Activated CD4-positive, alpha-beta memory T cell treated with anti-CD3 and anti-CD28 coated beads for 36 hours (primary cell): ENCODE results near the gene DEFB131B. TPM values are rescaled to one million over a fixed set of nuclear protein-coding genes. Genes with fewer than 3 reads are reported as not detected.
"Not testable (repeated sequence)": the region's sequence is repeated elsewhere in the genome, so short reads cannot be mapped to it uniquely, and the experiment has no call there.

Source experiments
- CTCF ChIA-PET: fragments of 350-600 bp; sonication (Branson Sonifier 250); formaldehyde crosslinking; loops from one replicate; lab custom pipeline; 2021; ENCODE audit warnings: antibody characterized with exemption, inconsistent platforms; lab: Charles Lee
- POLR2A ChIA-PET: fragments of 350-600 bp; sonication (Branson Sonifier 250); formaldehyde crosslinking; loops from one replicate; lab custom pipeline; 2021; ENCODE audit warnings: antibody characterized with exemption; lab: Charles Lee
- DNase-seq: peaks from one replicate; pipeline ENCODE4 v3.0.0-alpha.2; 2020
- H3K27ac Mint-ChIP-seq: one replicate; pipeline ENCODE4 v1.8.0; 2021; ENCODE audit warnings: mixed read lengths
- H3K27me3 Mint-ChIP-seq: one replicate; pipeline ENCODE4 v1.8.0; 2021; ENCODE audit warnings: mixed read lengths
- H3K36me3 Mint-ChIP-seq: one replicate; pipeline ENCODE4 v1.8.0; 2021; ENCODE audit warnings: mixed read lengths
- H3K4me1 Mint-ChIP-seq: one replicate; pipeline ENCODE4 v1.8.0; 2021; ENCODE audit warnings: low read depth, mixed read lengths
- H3K4me3 Mint-ChIP-seq: one replicate; pipeline ENCODE4 v1.8.0; 2021; ENCODE audit warnings: mild to moderate bottlenecking, mixed read lengths
- H3K9me3 Mint-ChIP-seq: one replicate; pipeline ENCODE4 v1.8.0; 2021; ENCODE audit warnings: mixed read lengths
- intact Hi-C: fragments of 100-400 bp; cut with micrococcal nuclease; formaldehyde crosslinking; loops from one replicate; pipeline ENCODE4 v1.15.1; 2023
- total RNA-seq, 2 experiments: library from RNA; stranded (reverse); gene quantifications; one replicate each; pipeline ENCODE4 v1.2.3, GENCODE V29; 2021

DEFB131B gene
- total RNA-seq, 2 experiments from 2014 or later: not detected

GRCh38 chr11:71870661-71871060 is 7.6 kb upstream of the DEFB131B start:
- CTCF ChIA-PET, intact Hi-C loops, H3K4me3 Mint-ChIP-seq, DNase-seq, H3K4me1 Mint-ChIP-seq, H3K27ac Mint-ChIP-seq, POLR2A ChIA-PET, H3K9me3 Mint-ChIP-seq, H3K27me3 Mint-ChIP-seq, H3K36me3 Mint-ChIP-seq: not testable (repeated sequence)

- H3K27ac Mint-ChIP-seq, POLR2A ChIA-PET, DNase-seq, H3K9me3 Mint-ChIP-seq, H3K4me3 Mint-ChIP-seq, H3K4me1 Mint-ChIP-seq, CTCF ChIA-PET, intact Hi-C loops, H3K27me3 Mint-ChIP-seq: not testable (repeated sequence)
- peaks cover 19% of the 10 kb centered on the region for H3K36me3 Mint-ChIP-seq
Measured at GRCh38 chr11:71876262-71876661, 2.0 kb upstream of the DEFB131B start.

DNA sequence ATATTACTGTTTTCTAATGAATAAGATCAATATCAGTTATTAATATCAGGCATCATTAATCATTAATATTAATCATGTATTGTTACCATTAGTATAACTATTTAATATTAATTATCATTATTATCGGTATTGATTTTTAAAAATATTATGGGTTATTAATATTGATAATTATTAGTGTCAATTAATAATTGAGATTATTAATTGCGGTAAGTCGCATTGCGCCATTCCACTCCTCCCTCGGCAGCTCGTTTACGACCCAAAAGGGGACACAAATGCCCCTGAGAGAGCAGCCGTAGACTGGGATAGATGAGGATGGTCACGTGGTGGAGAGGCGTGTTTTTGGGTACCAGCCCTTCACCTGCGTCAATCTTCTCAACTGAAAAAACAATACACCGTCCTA is 7.6 kb downstream of the DEFB131B start:
- H3K27ac Mint-ChIP-seq, CTCF ChIA-PET, intact Hi-C loops, H3K36me3 Mint-ChIP-seq, H3K9me3 Mint-ChIP-seq, H3K4me1 Mint-ChIP-seq, H3K27me3 Mint-ChIP-seq, H3K4me3 Mint-ChIP-seq, DNase-seq, POLR2A ChIA-PET: not testable (repeated sequence)

DNA sequence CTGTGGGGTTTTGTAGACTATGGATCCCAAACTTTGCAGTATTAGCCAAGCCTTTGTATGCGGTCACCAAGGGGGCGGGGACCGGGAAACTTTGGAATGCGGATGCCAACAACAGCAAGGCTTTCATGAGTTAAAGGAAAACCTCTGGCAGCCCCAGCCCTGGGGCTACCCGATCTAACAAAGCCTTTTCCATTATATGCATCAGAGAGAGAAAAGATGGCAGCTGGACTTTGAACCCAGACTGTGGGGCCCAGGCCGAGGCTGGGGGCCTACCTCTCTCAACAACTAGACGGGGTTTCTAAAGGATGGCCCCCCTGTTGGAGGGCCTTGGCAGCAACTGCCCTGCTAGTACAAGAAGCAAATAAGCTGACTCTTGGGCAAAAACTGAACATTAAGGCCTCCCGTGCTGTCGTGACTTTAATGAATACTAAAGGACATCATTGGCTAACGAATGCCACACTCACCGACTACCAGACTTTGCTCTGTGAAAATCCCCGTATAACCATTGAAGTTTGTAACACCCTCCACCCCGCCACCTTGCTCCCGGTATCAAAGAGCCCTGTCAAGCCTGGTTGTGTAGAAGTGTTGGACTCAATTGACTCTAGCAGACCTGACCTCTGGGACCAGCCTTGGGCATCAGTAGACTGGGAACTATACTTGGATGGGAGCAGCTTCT is 10.2 kb downstream of the DEFB131B start:
- H3K36me3 Mint-ChIP-seq, H3K4me3 Mint-ChIP-seq, intact Hi-C loops, CTCF ChIA-PET, POLR2A ChIA-PET, H3K9me3 Mint-ChIP-seq, H3K27ac Mint-ChIP-seq, H3K4me1 Mint-ChIP-seq, DNase-seq, H3K27me3 Mint-ChIP-seq: not testable (repeated sequence)

DNA sequence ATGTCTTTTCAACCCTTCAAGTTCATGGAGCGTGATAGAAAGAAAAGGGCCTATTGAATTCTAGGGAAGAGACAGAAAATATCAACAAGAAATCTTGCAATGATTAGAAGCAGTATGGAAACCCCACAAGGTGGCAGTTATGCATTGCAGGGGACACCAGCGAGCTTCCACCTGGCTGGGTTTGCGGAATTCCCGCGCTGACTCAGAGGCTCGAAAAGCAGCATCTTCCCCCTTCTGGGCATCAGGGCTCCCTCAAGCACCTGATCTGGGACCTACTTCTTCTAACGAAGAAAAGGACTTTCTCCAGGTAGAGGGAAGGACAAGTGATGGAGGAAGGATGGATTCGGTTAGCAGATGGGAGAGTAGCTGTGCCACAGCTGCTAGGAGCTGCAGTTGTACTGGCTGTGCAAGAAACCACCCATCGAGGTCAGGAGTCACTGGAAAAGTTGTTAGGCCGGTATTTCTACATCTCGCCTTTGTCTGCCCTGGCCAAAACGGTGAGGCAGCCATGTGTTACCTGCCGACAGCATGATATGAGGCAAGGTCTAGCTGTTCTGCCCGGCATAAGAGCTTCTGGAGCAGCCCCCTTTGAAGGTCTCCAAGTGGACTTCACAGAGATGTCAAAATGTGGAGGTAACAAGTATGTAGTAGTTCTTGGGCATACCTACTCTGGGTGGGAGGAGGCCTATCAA is 11.1 kb downstream of the DEFB131B start:
- intact Hi-C loops, H3K36me3 Mint-ChIP-seq, H3K4me1 Mint-ChIP-seq, H3K27ac Mint-ChIP-seq, POLR2A ChIA-PET, H3K9me3 Mint-ChIP-seq, CTCF ChIA-PET, H3K4me3 Mint-ChIP-seq, DNase-seq, H3K27me3 Mint-ChIP-seq: not testable (repeated sequence)

GRCh38 chr11:71895961-71896360 is 17.7 kb downstream of the DEFB131B start:
- H3K27ac Mint-ChIP-seq: no peak overlapping the region
- H3K36me3 Mint-ChIP-seq: peaks cover 29% of the 10 kb centered on the region
- POLR2A ChIA-PET: no interaction called here
- no peaks in the 10 kb centered on the region for H3K4me1 Mint-ChIP-seq
- H3K4me3 Mint-ChIP-seq: no peak overlapping the region
- no peaks in the 10 kb centered on the region for H3K9me3 Mint-ChIP-seq
- H3K27me3 Mint-ChIP-seq: no peaks in the 10 kb centered on the region
- intact Hi-C loops: no loop called here
- no peak for DNase-seq
- CTCF ChIA-PET: no interaction called here

DNA sequence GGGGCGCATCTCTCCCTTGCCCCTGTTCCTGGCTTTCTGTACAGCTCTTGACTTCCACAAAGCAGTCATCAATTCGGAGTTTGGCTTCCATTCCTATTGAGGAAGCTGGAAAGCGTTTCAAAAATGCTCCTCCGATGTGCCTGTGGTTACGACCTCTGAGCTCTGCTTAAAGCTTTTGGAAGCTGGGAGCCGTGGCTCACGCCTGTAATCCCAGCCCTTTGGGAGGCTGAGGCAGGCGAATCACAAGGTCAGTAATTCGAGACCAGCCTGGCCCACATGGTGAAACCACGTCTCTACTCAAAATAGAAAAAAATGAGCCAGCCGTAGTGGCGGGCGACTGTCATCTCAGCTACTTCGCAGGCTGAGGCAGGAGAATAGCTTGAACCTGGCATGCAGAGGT is 22.9 kb downstream of the DEFB131B start:
- intact Hi-C loops: not testable (repeated sequence)

DNA sequence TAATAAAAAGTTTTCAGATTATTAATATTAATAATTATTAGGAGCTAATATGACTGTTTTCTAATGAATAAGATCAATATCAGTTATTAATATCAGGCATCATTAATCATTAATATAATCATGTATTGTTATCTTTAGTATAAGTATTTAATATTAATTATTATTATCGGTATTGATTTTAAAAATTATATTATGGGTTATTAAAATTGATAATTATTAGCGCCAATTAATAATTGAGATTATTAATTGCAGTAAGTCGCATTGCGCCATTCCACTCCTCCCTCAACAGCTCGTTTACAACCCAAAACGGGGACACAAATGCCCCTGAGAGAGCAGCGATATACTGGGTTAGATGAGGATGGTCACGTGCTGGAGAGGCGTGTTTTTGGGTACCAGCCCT is 30.0 kb downstream of the DEFB131B start:
- Mint-ChIP-seq H3K4me1 (peaks cover 12% of the 10 kb centered on the region), H3K36me3 (peaks cover 43% of the 10 kb centered on the region), H3K27me3 (no peaks in the 10 kb centered on the region), H3K27ac (no peak overlapping the region), H3K4me3 (no peak overlapping the region), H3K9me3 (no peaks in the 10 kb centered on the region)
- intact Hi-C loops: no loop called here
- no peak for DNase-seq
- POLR2A ChIA-PET: interaction anchor here (0.6 kb wide), 1 partner anchor 1147 kb away, joined by 3 read pairs; no protein-coding TSS in a partner anchor
- CTCF ChIA-PET: interaction anchor here (1.3 kb wide), 1 partner anchor 20 kb away, joined by 3 read pairs; the partner anchor contains the start of genes RNF121 and XNDC1N

More for the DNA sequence above, 22.9 kb downstream of the DEFB131B start:
- DNase-seq, H3K27me3 Mint-ChIP-seq, H3K9me3 Mint-ChIP-seq, H3K27ac Mint-ChIP-seq, CTCF ChIA-PET, POLR2A ChIA-PET, H3K4me1 Mint-ChIP-seq, H3K4me3 Mint-ChIP-seq: not testable (repeated sequence)
- peaks cover 23% of the 10 kb centered on the region for H3K36me3 Mint-ChIP-seq

DNA sequence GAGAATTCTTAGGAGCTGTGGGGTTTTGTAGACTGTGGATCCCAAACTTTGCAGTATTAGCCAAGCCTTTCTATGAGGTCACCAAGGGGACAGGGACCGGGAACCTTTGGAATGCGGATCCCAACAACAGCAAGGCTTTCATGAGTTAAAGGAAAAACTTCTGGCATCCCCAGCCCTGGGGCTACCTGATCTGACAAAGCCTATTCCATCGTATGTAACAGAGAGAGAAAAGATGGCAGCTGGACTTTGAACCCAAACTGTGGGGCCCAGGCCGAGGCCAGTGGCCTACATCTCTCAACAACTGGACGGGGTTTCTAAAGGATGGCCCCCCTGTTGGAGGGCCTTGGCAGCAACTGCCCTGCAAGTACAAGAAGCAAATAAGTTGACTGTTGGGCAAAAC is 32.5 kb downstream of the DEFB131B start:
- H3K4me1 Mint-ChIP-seq: peaks cover 28% of the 10 kb centered on the region
- H3K9me3 Mint-ChIP-seq, DNase-seq, POLR2A ChIA-PET, H3K27me3 Mint-ChIP-seq, H3K4me3 Mint-ChIP-seq, H3K27ac Mint-ChIP-seq: not testable (repeated sequence)
- H3K36me3 Mint-ChIP-seq: peaks cover 45% of the 10 kb centered on the region
- CTCF ChIA-PET: interaction anchor here (1.2 kb wide), 1 partner anchor 66 kb away, joined by 4 read pairs; no protein-coding TSS in a partner anchor
- intact Hi-C loops: loop anchor here (1.0 to 5.0 kb wide), 2 partner anchors 18 to 67 kb away; partner anchors contain the start of gene XNDC1N

GRCh38 chr11:71911321-71911985 is 33.2 kb downstream of the DEFB131B start:
- Mint-ChIP-seq H3K27ac (peak overlapping the region; percentile 75), H3K4me1 (peaks cover 28% of the 10 kb centered on the region), H3K36me3 (peaks cover 51% of the 10 kb centered on the region)
- DNase-seq: peak; percentile 91
- intact Hi-C loops: loop anchor here (1.0 to 5.0 kb wide), 2 partner anchors 17 to 66 kb away; partner anchors contain the start of gene XNDC1N
- H3K9me3 Mint-ChIP-seq, POLR2A ChIA-PET, H3K4me3 Mint-ChIP-seq, H3K27me3 Mint-ChIP-seq: not testable (repeated sequence)
- CTCF ChIA-PET: interaction anchor here (0.7 to 1.2 kb wide), 8 partner anchors 9 to 187 kb away, joined by 3 to 14 read pairs (median 4); partner anchors contain the start of genes RNF121 and XNDC1N

- DNase-seq, H3K27me3 Mint-ChIP-seq, H3K9me3 Mint-ChIP-seq, H3K4me3 Mint-ChIP-seq, POLR2A ChIA-PET: not testable (repeated sequence)
- H3K4me1 Mint-ChIP-seq: peaks cover 28% of the 10 kb centered on the region
- CTCF ChIA-PET: interaction anchor here (0.7 to 1.2 kb wide), 8 partner anchors 8 to 187 kb away, joined by 3 to 14 read pairs (median 4); partner anchors contain the start of genes RNF121 and XNDC1N
- H3K27ac Mint-ChIP-seq: peak overlapping the region; percentile 75
- intact Hi-C loops: loop anchor here (1.0 to 5.0 kb wide), 2 partner anchors 16 to 65 kb away; partner anchors contain the start of gene XNDC1N
- peaks cover 52% of the 10 kb centered on the region for H3K36me3 Mint-ChIP-seq
Measured at GRCh38 chr11:71911986-71912340, 33.7 kb downstream of the DEFB131B start.
